CD4-positive, alpha-beta T cell (primary cell): ENCODE results near the gene PEDS1. TPM values are rescaled to one million over a fixed set of nuclear protein-coding genes. Genes with fewer than 3 reads are reported as not detected.

ENCODE experiments used
- ATAC-seq: fragments of 200-7000 bp; cut with Tn5 transposase; one replicate; pipeline ENCODE4 v1.10.0; 2022; ENCODE audit warnings: mild to moderate bottlenecking; ENCODE audit not compliant: poor library complexity
- CTCF ChIA-PET: fragments of 350-600 bp; sonication (Branson Sonifier 250); formaldehyde crosslinking; loops from one replicate; lab custom pipeline; 2021; ENCODE audit warnings: antibody characterized with exemption, inconsistent platforms; lab: Charles Lee
- POLR2A ChIA-PET: fragments of 350-600 bp; sonication (Branson Sonifier 250); formaldehyde crosslinking; loops from one replicate; lab custom pipeline; 2021; ENCODE audit warnings: antibody characterized with exemption, inconsistent platforms; lab: Charles Lee
- DNase-seq, 14 experiments: peaks; one replicate each; pipeline ENCODE4 v3.0.0-alpha.2; 2013 to 2020; ENCODE audit warnings: mixed read lengths in 2 of 14
- H3K27ac ChIP-seq, 2 donors: one replicate each; pipeline versions ENCODE4 v1.5.1 to v1.7.0; 2013; ENCODE audit warnings: low read length in 2 of 2, low read depth in 1 of 2, mild to moderate bottlenecking in 1 of 2
- H3K27me3 ChIP-seq, 2 experiments: 1 replicate in 1 of 2; 2 replicates in 1 of 2; pipeline versions ENCODE4 v1.6.1 to v1.7.0; 2013; ENCODE audit warnings: low read length in 2 of 2, control low read depth in 1 of 2, mild to moderate bottlenecking in 1 of 2, moderate library complexity in 1 of 2; ENCODE audit not compliant: insufficient read depth in 2 of 2, control insufficient read depth in 1 of 2
- H3K36me3 ChIP-seq: one replicate; pipeline ENCODE4 v1.6.1; 2013; ENCODE audit warnings: low read length, control low read depth; ENCODE audit not compliant: insufficient read depth
- H3K4me1 ChIP-seq: one replicate; pipeline ENCODE4 v1.6.1; 2013; ENCODE audit warnings: low read length, control low read depth; ENCODE audit not compliant: insufficient read depth
- H3K4me3 ChIP-seq: one replicate; pipeline ENCODE4 v1.5.1; 2013; ENCODE audit warnings: mild to moderate bottlenecking, low read length, moderate library complexity
- H3K9me3 ChIP-seq, 2 experiments: 1 replicate in 1 of 2; 2 replicates in 1 of 2; pipeline versions ENCODE4 v1.6.1 to v1.7.0; 2013; ENCODE audit warnings: low read length in 2 of 2, mild to moderate bottlenecking in 2 of 2, control low read depth in 1 of 2, moderate library complexity in 1 of 2; ENCODE audit not compliant: control insufficient read depth in 1 of 2, insufficient read depth in 1 of 2
- H3K27ac Mint-ChIP-seq: one replicate; pipeline ENCODE4 v1.8.0; 2020; ENCODE audit warnings: mixed read lengths
- H3K27me3 Mint-ChIP-seq: one replicate; pipeline ENCODE4 v1.8.0; 2021; ENCODE audit warnings: mixed read lengths
- H3K36me3 Mint-ChIP-seq: one replicate; pipeline ENCODE4 v1.8.0; 2021; ENCODE audit warnings: low read depth, mixed read lengths
- H3K4me1 Mint-ChIP-seq: one replicate; pipeline ENCODE4 v1.8.0; 2021; ENCODE audit warnings: low read depth, mixed read lengths
- H3K4me3 Mint-ChIP-seq: one replicate; pipeline ENCODE4 v1.8.0; 2020; ENCODE audit warnings: mild to moderate bottlenecking, mixed read lengths
- H3K9me3 Mint-ChIP-seq: one replicate; pipeline ENCODE4 v1.8.0; 2020; ENCODE audit warnings: mixed read lengths
- intact Hi-C, 2 experiments: fragments of 100-400 bp; cut with DNase I in 1 of 2; cut with micrococcal nuclease in 1 of 2; formaldehyde crosslinking; loops; one replicate each; pipeline versions ENCODE4 v1.15.1 to v1.9.0; 2023 to 2025; cut with DNase I, micrococcal nuclease
- total RNA-seq, 174 experiments: library from RNA in 2 of 174; stranded (reverse) in 2 of 174; gene quantifications; one replicate each; pipeline ENCODE4 v1.2.3 and lab custom pipeline; 2021 to 2026
- TF ChIP-seq, protein P1 (sequence below): fragments of 200-600 bp; IDR thresholded peaks from one replicate; pipeline ENCODE4 v1.8.0; 2022; ENCODE audit warnings: antibody characterized with exemption, mild to moderate bottlenecking

The PEDS1 gene
- total RNA-seq, 2 experiments from 2014 or later, result 21.3 to 21.9 TPM

DNA sequence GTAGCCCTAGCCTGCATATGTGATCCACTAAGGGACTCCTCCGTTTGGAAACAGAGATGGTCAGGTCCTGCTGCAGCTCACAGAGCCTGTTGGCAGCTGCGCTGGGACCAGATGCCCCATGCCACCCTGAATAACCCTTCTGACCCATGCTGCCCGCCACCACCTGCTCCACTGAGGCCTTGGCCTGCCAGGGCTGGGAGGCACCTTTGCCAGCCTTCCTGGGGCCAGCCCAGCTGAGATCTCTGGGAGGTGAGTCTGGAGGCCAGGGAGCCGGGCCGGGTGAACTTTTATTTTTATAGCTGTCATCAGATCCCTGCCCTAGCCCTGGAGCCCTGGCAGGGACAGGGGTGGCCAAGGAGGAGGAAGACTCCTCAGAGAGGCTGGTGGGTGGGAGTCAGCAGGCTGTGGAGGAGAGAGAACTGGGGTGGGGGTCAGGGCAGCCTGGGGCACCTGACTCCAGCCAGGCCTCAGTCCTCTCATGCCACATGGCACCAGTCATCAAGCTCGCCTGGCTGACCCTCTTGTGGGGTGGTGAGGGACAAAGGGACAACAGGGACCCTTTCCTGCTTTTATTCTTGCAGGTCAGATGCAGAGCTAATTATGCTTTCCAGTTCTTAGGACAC, 47.1 kb upstream of the PEDS1 start:
- ChIA-PET POLR2A (interaction anchor here (1.2 to 1.4 kb wide), 2 partner anchors 10 to 12 kb away, joined by 3 read pairs; partner anchors contain the start of gene CEBPB), CTCF (interaction anchor here (0.6 kb wide), 1 partner anchor 590 kb away, joined by 3 read pairs; no protein-coding TSS in a partner anchor)
- Histone ChIP-seq H3K27ac (no peak overlapping the region), H3K27me3 (no peaks in the 10 kb centered on the region), H3K9me3 (peaks cover 0 to 4% of the 10 kb centered on the region in 2 experiments), H3K4me1 (no peaks in the 10 kb centered on the region), H3K4me3 (no peak overlapping the region), H3K36me3 (no peaks in the 10 kb centered on the region)
- Mint-ChIP-seq H3K27ac (no peak overlapping the region), H3K4me1 (no peaks in the 10 kb centered on the region), H3K36me3 (no peaks in the 10 kb centered on the region), H3K9me3 (peaks cover 4% of the 10 kb centered on the region), H3K27me3 (no peaks in the 10 kb centered on the region), H3K4me3 (no peak overlapping the region)
- intact Hi-C loops, result no loop called here
- no peak for DNase-seq
- TF ChIP-seq, protein P1, sequence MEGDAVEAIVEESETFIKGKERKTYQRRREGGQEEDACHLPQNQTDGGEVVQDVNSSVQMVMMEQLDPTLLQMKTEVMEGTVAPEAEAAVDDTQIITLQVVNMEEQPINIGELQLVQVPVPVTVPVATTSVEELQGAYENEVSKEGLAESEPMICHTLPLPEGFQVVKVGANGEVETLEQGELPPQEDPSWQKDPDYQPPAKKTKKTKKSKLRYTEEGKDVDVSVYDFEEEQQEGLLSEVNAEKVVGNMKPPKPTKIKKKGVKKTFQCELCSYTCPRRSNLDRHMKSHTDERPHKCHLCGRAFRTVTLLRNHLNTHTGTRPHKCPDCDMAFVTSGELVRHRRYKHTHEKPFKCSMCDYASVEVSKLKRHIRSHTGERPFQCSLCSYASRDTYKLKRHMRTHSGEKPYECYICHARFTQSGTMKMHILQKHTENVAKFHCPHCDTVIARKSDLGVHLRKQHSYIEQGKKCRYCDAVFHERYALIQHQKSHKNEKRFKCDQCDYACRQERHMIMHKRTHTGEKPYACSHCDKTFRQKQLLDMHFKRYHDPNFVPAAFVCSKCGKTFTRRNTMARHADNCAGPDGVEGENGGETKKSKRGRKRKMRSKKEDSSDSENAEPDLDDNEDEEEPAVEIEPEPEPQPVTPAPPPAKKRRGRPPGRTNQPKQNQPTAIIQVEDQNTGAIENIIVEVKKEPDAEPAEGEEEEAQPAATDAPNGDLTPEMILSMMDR, result no peak
- no peak for ATAC-seq

DNA sequence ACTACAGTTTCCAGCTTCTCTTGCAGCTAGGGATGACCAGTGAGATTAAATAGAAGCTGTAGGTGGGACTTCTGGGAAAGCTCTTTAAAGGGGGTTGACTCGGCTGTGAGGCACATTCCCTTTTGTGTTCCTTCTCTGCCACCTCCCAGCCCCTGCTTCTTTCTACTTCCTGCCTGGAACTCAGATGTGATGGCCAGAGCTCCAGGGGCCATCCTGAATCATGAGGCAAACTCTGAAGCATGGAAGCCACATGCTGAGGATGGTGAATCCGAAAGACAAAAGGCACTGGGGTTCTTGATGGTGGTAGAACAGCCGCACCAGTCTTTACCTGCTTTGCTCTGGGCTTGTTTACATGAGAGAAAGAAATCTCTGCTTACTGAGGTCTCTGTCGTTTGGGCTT, 46.2 kb upstream of the PEDS1 start:
- H3K36me3 Mint-ChIP-seq, result peaks cover 2% of the 10 kb centered on the region
- H3K27me3 Mint-ChIP-seq, result no peaks in the 10 kb centered on the region
- Histone ChIP-seq H3K36me3 (no peaks in the 10 kb centered on the region), H3K27ac (no peak overlapping the region), H3K4me3 (no peak overlapping the region), H3K27me3 (no peaks in the 10 kb centered on the region), H3K9me3 (peaks cover 0 to 4% of the 10 kb centered on the region in 2 experiments), H3K4me1 (peaks cover under 1% of the 10 kb centered on the region)
- no peak overlapping the region for H3K4me3 Mint-ChIP-seq
- peaks cover 4% of the 10 kb centered on the region for H3K9me3 Mint-ChIP-seq
- no peak overlapping the region for H3K27ac Mint-ChIP-seq
- CTCF ChIA-PET, result no interaction called here
- TF ChIP-seq, protein P1, result no peak
- intact Hi-C loops, result loop anchor here in 1 of 2 experiments (10.0 kb wide), 1 partner anchor 735 kb away; the partner anchor contains the start of gene ADNP
- DNase-seq (no peak), ATAC-seq (no peak)
- POLR2A ChIA-PET, result interaction anchor here (0.8 to 1.2 kb wide), 2 partner anchors 11 kb away, joined by 3 to 4 read pairs; no protein-coding TSS in a partner anchor
- no peaks in the 10 kb centered on the region for H3K4me1 Mint-ChIP-seq

DNA sequence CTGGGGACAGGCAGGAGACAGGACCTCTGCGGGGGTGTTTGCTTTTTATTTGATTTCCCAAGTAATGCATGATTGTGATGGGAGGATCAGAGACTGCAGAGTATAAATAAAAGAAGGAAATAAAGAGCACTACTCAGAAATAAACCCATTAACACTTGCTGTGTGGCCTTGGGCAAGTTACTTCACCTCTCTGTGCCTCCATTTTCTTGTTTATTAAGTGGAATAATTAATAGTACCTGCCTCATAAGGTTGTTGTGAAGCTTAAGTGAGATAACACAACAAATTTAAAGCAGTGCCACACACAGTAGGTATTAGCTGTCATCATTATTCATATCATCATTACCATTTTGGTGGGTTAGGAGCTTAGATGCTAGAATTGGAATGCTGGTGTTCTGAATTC, 45.2 kb upstream of the PEDS1 start:
- Histone ChIP-seq H3K4me3 (no peak overlapping the region), H3K9me3 (no peaks in the 10 kb centered on the region), H3K4me1 (peaks cover 10% of the 10 kb centered on the region), H3K36me3 (peaks cover 8% of the 10 kb centered on the region), H3K27ac (no peak overlapping the region), H3K27me3 (no peaks in the 10 kb centered on the region)
- no peak overlapping the region for H3K27ac Mint-ChIP-seq
- H3K9me3 Mint-ChIP-seq, result peaks cover 2% of the 10 kb centered on the region
- DNase-seq, result no peak
- intact Hi-C loops, result loop anchor here in 1 of 2 experiments (10.0 kb wide), 1 partner anchor 736 kb away; the partner anchor contains the start of gene ADNP
- peaks cover 4% of the 10 kb centered on the region for H3K36me3 Mint-ChIP-seq
- ChIA-PET POLR2A (no interaction called here), CTCF (no interaction called here)
- peaks cover 4% of the 10 kb centered on the region for H3K4me1 Mint-ChIP-seq
- TF ChIP-seq, protein P1, result no peak
- ATAC-seq, result no peak
- no peak overlapping the region for H3K4me3 Mint-ChIP-seq
- H3K27me3 Mint-ChIP-seq, result no peaks in the 10 kb centered on the region
